Kidney (tissue), 14 donors: Measurements from ENCODE around the gene RNF212. TPM values are rescaled to one million over a fixed set of nuclear protein-coding genes. Genes with fewer than 3 reads are reported as not detected.

ENCODE experiments used
- DNase-seq, 5 donors: peaks; one replicate each; pipeline ENCODE4 v3.0.0-alpha.2; 2013 to 2020
- FAIRE-seq: peaks from 2 replicates; lab custom pipeline; 2012; peaks lifted over from hg19 to GRCh38; lab: Jason Lieb, UNC
- H3K27ac ChIP-seq, 2 donors: one replicate each; pipeline ENCODE4 v1.7.0; 2013; ENCODE audit warnings: low read depth in 2 of 2, low read length in 2 of 2, inconsistent platforms in 1 of 2
- H3K27me3 ChIP-seq: one replicate; pipeline ENCODE4 v1.7.1; 2013; ENCODE audit warnings: low read length, inconsistent platforms; ENCODE audit not compliant: control insufficient read depth, insufficient read depth
- H3K36me3 ChIP-seq, 3 donors: one replicate each; pipeline versions ENCODE4 v1.7.0 to v1.7.1; 2013; ENCODE audit warnings: low read length in 3 of 3, control low read depth in 1 of 3, inconsistent platforms in 1 of 3; ENCODE audit not compliant: insufficient read depth in 3 of 3, control insufficient read depth in 2 of 3
- H3K4me1 ChIP-seq, 3 donors: one replicate each; pipeline versions ENCODE4 v1.7.0 to v1.7.1; 2013; ENCODE audit warnings: low read length in 3 of 3, inconsistent platforms in 1 of 3, low read depth in 1 of 3; ENCODE audit not compliant: control insufficient read depth in 2 of 3, insufficient read depth in 2 of 3
- H3K4me3 ChIP-seq, 3 donors: one replicate each; pipeline versions ENCODE4 v1.7.0 to v1.8.1; 2013; ENCODE audit warnings: low read length in 3 of 3, control low read depth in 1 of 3, inconsistent platforms in 1 of 3
- H3K9ac ChIP-seq, 3 donors: one replicate each; pipeline versions ENCODE4 v1.7.0 to v1.7.1; 2013; ENCODE audit warnings: low read length in 3 of 3, control low read depth in 1 of 3, inconsistent platforms in 1 of 3
- H3K9me3 ChIP-seq, 3 donors: one replicate each; pipeline versions ENCODE4 v1.7.0 to v1.7.1; 2013; ENCODE audit warnings: low read length in 3 of 3, control low read depth in 1 of 3, inconsistent platforms in 1 of 3; ENCODE audit not compliant: control insufficient read depth in 2 of 3, insufficient read depth in 1 of 3
- CTCF ChIP-seq: IDR thresholded peaks from 3 replicates; pipeline ENCODE4 v1.5.1; 2012; ENCODE audit warnings: mild to moderate bottlenecking, moderate library complexity, borderline replicate concordance; ENCODE audit not compliant: insufficient read depth; ENCODE audit errors: extremely low read depth
- intact Hi-C: fragments of 100-400 bp; cut with DNase I; formaldehyde crosslinking; loops from one replicate; pipeline ENCODE4 v1.11.1; 2022
- polyA plus RNA-seq: library from polyadenylated mRNA; stranded (reverse); fragments of 350-450 nt; fragmentation: Illumina TruSeq; extraction: RNeasy Lipid Tissue Mini Kit (QIAGEN cat#74804); gene quantifications from one replicate; pipeline ENCODE4 v1.2.3, GENCODE V29; 2014; ENCODE audit warnings: low read depth, low replicate concordance; ENCODE audit not compliant: insufficient read depth
- total RNA-seq: library from RNA; stranded (reverse); fragmentation: NEBNext Ultra II Directional; extraction: Animal tissue kit (Norgen Biotek cat#: 25700); gene quantifications from one replicate; pipeline ENCODE4 v1.2.1, GENCODE V29; 2021
- donor health status: control.
- donor health status: control.
- donor health status: control.
- donor health status: control.
- donor health status: control.
- donor health status: DM: yes; HTN: yes; CAD: no.
- donor health status: Normal renal cell carcinoma (clear cell type).

RNF212 gene
- total and polyA plus RNA-seq, 2 donors from 2014 or later, result 5.3 to 20.8 TPM

- no peak for TF ChIP-seq CTCF
- H3K4me1 ChIP-seq, result peaks cover 0 to 11% (median 2%) of the 10 kb centered on the region in 3 donors
These were observed 71.4 kb downstream of the RNF212 start for GRCh38 chr4:1041936-1042330.

DNA sequence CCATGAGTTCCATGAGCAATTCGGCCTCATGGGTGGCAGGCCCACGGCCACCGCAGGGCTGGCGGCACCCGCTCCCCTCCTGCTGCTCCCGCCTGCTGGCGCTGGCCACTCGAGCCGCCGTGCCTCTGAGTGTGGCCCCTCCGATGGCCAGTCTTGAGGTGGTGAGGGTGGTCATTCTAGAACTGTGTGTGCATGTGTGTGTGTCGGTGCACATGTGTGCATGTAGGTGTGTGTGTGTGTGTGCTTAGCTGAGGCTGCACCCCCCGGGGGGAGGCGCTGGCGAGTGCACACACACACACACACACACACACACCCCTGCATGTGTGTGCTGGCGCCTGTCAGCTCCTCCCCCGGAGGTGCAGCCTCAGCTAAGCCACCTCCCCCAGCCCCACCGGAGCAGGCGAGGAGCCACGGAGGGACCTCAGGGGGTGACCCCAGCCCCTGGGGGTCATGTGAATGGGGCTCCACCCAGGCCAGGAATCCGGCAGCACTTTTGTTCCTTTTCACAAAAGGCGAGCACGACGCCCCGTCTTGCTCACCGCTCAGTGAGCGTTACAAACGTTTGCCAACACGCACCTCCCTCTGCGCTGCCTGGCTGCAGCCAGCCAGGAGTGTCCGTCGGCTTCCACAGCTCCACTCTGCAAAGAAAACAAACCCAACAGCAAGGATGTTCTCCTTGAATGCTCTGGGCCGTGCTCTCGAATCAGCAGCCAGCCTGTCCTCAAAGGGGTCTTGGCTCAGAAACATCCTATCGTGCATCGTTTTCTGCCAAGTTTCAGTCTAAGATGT, 72.0 kb downstream of the RNF212 start:
- H3K4me1 ChIP-seq, result peaks cover 0 to 10% (median 2%) of the 10 kb centered on the region in 3 donors
- H3K9ac ChIP-seq, result peak overlapping the region in 1 of 3 donors; percentile 16
- FAIRE-seq (no peak), DNase-seq (peak; percentile 76 to 90 (median 82))
- no peaks in the 10 kb centered on the region for H3K9me3 ChIP-seq
- intact Hi-C loops, result no loop called here
- no peaks in the 10 kb centered on the region for H3K36me3 ChIP-seq
- no peak for TF ChIP-seq CTCF
- H3K27ac ChIP-seq, result no peak overlapping the region
- no peak overlapping the region for H3K4me3 ChIP-seq
- H3K27me3 ChIP-seq, result peaks cover 6% of the 10 kb centered on the region

More at GRCh38 chr4:1041936-1042330, 71.4 kb downstream of the RNF212 start:
- H3K27me3 ChIP-seq, result peaks cover 6% of the 10 kb centered on the region
- peak in 1 of 5 donors; percentile 76 for DNase-seq
- H3K9me3 ChIP-seq, result no peaks in the 10 kb centered on the region
- intact Hi-C loops, result no loop called here
- FAIRE-seq, result no peak
- H3K9ac ChIP-seq, result peak overlapping the region in 1 of 3 donors; percentile 16
- H3K4me3 ChIP-seq, result no peak overlapping the region
- no peak overlapping the region for H3K27ac ChIP-seq
- no peaks in the 10 kb centered on the region for H3K36me3 ChIP-seq

DNA sequence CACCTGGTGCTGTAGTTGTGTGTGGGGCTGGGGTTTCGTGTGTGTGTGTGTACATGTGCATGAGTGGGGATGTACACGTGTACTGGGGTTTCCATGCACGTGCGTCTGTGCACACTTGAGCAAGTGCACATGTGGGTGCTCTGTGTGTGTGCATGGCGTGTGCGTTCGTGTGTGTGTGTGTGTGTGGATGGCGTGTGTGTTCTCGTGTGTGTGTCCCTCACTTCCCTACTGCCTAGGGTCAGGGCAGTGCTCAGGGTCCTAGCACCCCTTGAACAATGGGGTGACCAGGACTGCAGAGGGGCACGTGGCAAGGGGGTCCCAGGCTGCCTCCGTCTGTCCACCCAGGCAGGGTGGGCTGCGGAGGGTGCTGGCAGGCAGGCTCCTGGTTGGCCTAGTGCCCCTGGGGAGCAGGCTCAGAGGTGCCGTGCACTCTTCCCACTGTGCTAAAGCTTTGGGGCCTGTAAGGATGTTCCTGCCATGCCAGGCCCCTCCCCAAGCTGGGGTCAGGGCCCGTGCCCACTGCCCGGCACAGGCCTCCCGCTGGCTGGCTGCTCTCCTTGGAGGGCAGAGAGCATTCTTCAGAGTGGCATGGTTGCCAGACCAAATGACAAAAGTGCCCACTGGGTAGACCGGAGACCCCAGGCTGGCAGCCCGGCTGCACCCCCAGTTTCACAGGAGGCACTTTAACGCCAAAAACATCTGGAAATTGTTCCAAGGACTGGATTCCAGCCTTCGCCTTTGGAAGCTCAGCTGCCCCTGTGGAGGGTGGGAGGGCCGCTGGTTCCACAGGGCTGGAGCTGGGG, 72.8 kb downstream of the RNF212 start:
- Histone ChIP-seq H3K4me3 (no peak overlapping the region), H3K9me3 (no peaks in the 10 kb centered on the region), H3K4me1 (peaks cover 0 to 10% (median 2%) of the 10 kb centered on the region in 3 donors), H3K9ac (no peak overlapping the region), H3K36me3 (no peaks in the 10 kb centered on the region), H3K27ac (no peak overlapping the region), H3K27me3 (peaks cover 6% of the 10 kb centered on the region)
- TF ChIP-seq CTCF, result no peak
- no peak for FAIRE-seq
- intact Hi-C loops, result no loop called here
- DNase-seq, result peak in 1 of 5 donors; percentile 72
